CD14-positive monocyte (primary cell): Measurements from ENCODE around the gene TSHZ2. TPM values are rescaled to one million over a fixed set of nuclear protein-coding genes. Genes with fewer than 3 reads are reported as not detected.

Experiments used
- DNase-seq, 3 donors: peaks; one replicate each; pipeline ENCODE4 v3.0.0-alpha.2; 2011 to 2022
- H2AFZ ChIP-seq: 2 replicates; pipeline ENCODE4 v1.6.0; 2012; ENCODE audit warnings: mild to moderate bottlenecking, low read depth, low read length, inconsistent platforms; ENCODE audit not compliant: insufficient read depth, poor library complexity, severe bottlenecking
- H3K27ac ChIP-seq, 2 donors: 1 replicate in 1 of 2; 2 replicates in 1 of 2; pipeline ENCODE4 v1.5.1; 2012 to 2013; ENCODE audit warnings: low read length in 2 of 2, control low read depth in 1 of 2, inconsistent platforms in 1 of 2, low read depth in 1 of 2, mild to moderate bottlenecking in 1 of 2
- H3K27me3 ChIP-seq, 2 donors: one replicate each; pipeline versions ENCODE4 v1.6.0 to v1.6.1; 2011 to 2013; ENCODE audit warnings: low read length in 2 of 2; ENCODE audit not compliant: control insufficient read depth in 2 of 2, insufficient read depth in 2 of 2
- H3K36me3 ChIP-seq, 2 donors: replicated peaks in 1 of 2; 1 replicate in 1 of 2; 2 replicates in 1 of 2; pipeline versions ENCODE4 v1.5.1 to v1.6.1; 2012 to 2013; ENCODE audit warnings: low read length in 2 of 2, control low read depth in 1 of 2, inconsistent platforms in 1 of 2, mild to moderate bottlenecking in 1 of 2; ENCODE audit not compliant: insufficient read depth in 2 of 2, control insufficient read depth in 1 of 2
- H3K4me1 ChIP-seq, 2 donors: 1 replicate in 1 of 2; 2 replicates in 1 of 2; pipeline versions ENCODE4 v1.5.1 to v1.6.1; 2012 to 2013; ENCODE audit warnings: low read length in 2 of 2, control low read depth in 1 of 2, inconsistent platforms in 1 of 2, mild to moderate bottlenecking in 1 of 2, moderate library complexity in 1 of 2; ENCODE audit not compliant: insufficient read depth in 2 of 2, control insufficient read depth in 1 of 2
- H3K4me2 ChIP-seq: replicated peaks from 2 replicates; pipeline ENCODE3; 2012; ENCODE audit warnings: low read length, moderate library complexity, mild to moderate bottlenecking; ENCODE audit not compliant: poor library complexity, severe bottlenecking; ENCODE audit errors: extremely low read depth
- H3K4me3 ChIP-seq, 3 experiments: fragments of 200-600 bp in 1 of 3; sonication (generic) in 1 of 3; replicated peaks in 1 of 3; 1 replicate in 2 of 3; 2 replicates in 1 of 3; pipeline ENCODE4 v1.5.1; 2011 to 2013; ENCODE audit warnings: low read length in 3 of 3, mild to moderate bottlenecking in 3 of 3, control low read depth in 2 of 3, low read depth in 2 of 3, inconsistent platforms in 1 of 3, moderate library complexity in 1 of 3
- H3K79me2 ChIP-seq: 2 replicates; pipeline ENCODE4 v1.6.0; 2012; ENCODE audit warnings: mild to moderate bottlenecking, control low read depth, inconsistent platforms, low read length, moderate library complexity; ENCODE audit not compliant: insufficient read depth
- H3K9ac ChIP-seq: 2 replicates; pipeline ENCODE4 v1.6.0; 2017; ENCODE audit warnings: low read length, mild to moderate bottlenecking; ENCODE audit not compliant: insufficient read depth, poor library complexity, severe bottlenecking
- H3K9me3 ChIP-seq, 2 donors: replicated peaks in 1 of 2; 1 replicate in 1 of 2; 2 replicates in 1 of 2; pipeline versions ENCODE4 v1.5.1 to v1.6.1; 2012 to 2013; ENCODE audit warnings: low read length in 2 of 2, control low read depth in 1 of 2; ENCODE audit not compliant: control insufficient read depth in 1 of 2, insufficient read depth in 1 of 2
- H4K20me1 ChIP-seq: 2 replicates; pipeline ENCODE4 v1.6.0; 2012; ENCODE audit warnings: mild to moderate bottlenecking, low read length, control low read depth, moderate library complexity; ENCODE audit not compliant: insufficient read depth
- H3K27ac Mint-ChIP-seq, 7 donors: one replicate each; pipeline ENCODE4 v1.8.0; 2020; ENCODE audit warnings: mild to moderate bottlenecking in 7 of 7, mixed read lengths in 7 of 7, moderate library complexity in 6 of 7, inconsistent platforms in 2 of 7
- H3K27me3 Mint-ChIP-seq, 3 donors: one replicate each; pipeline ENCODE4 v1.8.0; 2021 to 2022; ENCODE audit warnings: low read depth in 3 of 3, mild to moderate bottlenecking in 3 of 3, mixed read lengths in 3 of 3, moderate library complexity in 3 of 3, inconsistent platforms in 1 of 3
- H3K36me3 Mint-ChIP-seq, 2 donors: one replicate each; pipeline ENCODE4 v1.8.0; 2020; ENCODE audit warnings: mixed read lengths in 2 of 2, inconsistent platforms in 1 of 2, mild to moderate bottlenecking in 1 of 2
- H3K4me1 Mint-ChIP-seq: one replicate; pipeline ENCODE4 v1.8.0; 2020; ENCODE audit warnings: mild to moderate bottlenecking, mixed read lengths
- H3K4me3 Mint-ChIP-seq, 2 donors: one replicate each; pipeline ENCODE4 v1.8.0; 2020; ENCODE audit warnings: mild to moderate bottlenecking in 2 of 2, mixed read lengths in 2 of 2, moderate library complexity in 1 of 2
- H3K9me3 Mint-ChIP-seq, 7 donors: one replicate each; pipeline ENCODE4 v1.8.0; 2020 to 2022; ENCODE audit warnings: mixed read lengths in 7 of 7, mild to moderate bottlenecking in 6 of 7, moderate library complexity in 6 of 7, inconsistent platforms in 2 of 7
- WGBS: methylation state at CpG from one replicate; pipeline ENCODE4 v1.1.5; 2013; ENCODE audit warnings: missing lambda C conversion rate; ENCODE audit not compliant: insufficient coverage; 5-methylcytosine and 5-hydroxymethylcytosine counted together
- intact Hi-C, 2 donors: fragments of 100-400 bp; cut with micrococcal nuclease; formaldehyde crosslinking; loops; one replicate each; pipeline versions ENCODE4 v1.15.0 to v1.15.1; 2023
- polyA plus RNA-seq, 3 donors: library from polyadenylated mRNA; depleted of rRNA in 1 of 3; unstranded in 2 of 3; stranded (reverse) in 1 of 3; fragments of 300-500 nt in 2 of 3; fragments of >200 nt in 1 of 3; fragmentation: Illumina TruSeq in 2 of 3; gene quantifications; 1 replicate in 2 of 3; 2 replicates in 1 of 3; pipeline ENCODE4 v1.2.3, GENCODE V29; 2012 to 2021
- TF ChIP-seq, protein P1 (sequence below): fragments of 200-600 bp; IDR thresholded peaks from one replicate; pipeline ENCODE4 v1.8.0; 2022; ENCODE audit warnings: antibody characterized with exemption, mild to moderate bottlenecking

The TSHZ2 gene
- polyA plus RNA-seq, 3 donors, result not detected

DNA sequence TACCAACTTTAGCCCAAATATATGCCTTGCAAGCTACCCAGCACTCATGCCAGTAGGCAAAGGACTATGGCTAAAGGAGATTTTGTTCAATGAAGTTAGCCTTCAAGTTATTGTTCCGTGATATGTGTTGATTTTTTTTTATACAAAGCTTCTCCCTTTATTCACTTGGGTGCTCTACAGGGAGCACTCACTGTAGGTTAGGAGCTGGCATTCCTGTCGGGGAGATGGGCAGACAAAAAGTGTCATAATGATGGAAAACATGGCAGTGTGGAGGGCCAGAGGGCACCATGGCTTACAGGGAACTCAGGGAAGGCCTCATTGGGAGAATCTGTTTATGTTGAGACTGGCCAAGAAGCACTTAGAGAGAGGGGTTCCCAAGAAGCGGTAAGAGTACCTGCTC lies 292.4 kb downstream of the TSHZ2 start:
- no peak for DNase-seq
- Histone ChIP-seq H2AFZ (no peak overlapping the region), H3K4me3 (no peak overlapping the region), H3K36me3 (no peaks in the 10 kb centered on the region), H3K79me2 (no peaks in the 10 kb centered on the region), H3K27ac (no peak overlapping the region), H3K27me3 (no peaks in the 10 kb centered on the region), H3K9me3 (no peaks in the 10 kb centered on the region), H4K20me1 (no peaks in the 10 kb centered on the region), H3K4me2 (no peak overlapping the region), H3K4me1 (no peaks in the 10 kb centered on the region), H3K9ac (no peak overlapping the region)
- no peaks in the 10 kb centered on the region for H3K36me3 Mint-ChIP-seq
- H3K4me1 Mint-ChIP-seq, result no peaks in the 10 kb centered on the region
- peaks cover 2 to 11% (median 2%) of the 10 kb centered on the region in 3 donors for H3K27me3 Mint-ChIP-seq
- H3K27ac Mint-ChIP-seq, result no peak overlapping the region
- TF ChIP-seq, protein P1, sequence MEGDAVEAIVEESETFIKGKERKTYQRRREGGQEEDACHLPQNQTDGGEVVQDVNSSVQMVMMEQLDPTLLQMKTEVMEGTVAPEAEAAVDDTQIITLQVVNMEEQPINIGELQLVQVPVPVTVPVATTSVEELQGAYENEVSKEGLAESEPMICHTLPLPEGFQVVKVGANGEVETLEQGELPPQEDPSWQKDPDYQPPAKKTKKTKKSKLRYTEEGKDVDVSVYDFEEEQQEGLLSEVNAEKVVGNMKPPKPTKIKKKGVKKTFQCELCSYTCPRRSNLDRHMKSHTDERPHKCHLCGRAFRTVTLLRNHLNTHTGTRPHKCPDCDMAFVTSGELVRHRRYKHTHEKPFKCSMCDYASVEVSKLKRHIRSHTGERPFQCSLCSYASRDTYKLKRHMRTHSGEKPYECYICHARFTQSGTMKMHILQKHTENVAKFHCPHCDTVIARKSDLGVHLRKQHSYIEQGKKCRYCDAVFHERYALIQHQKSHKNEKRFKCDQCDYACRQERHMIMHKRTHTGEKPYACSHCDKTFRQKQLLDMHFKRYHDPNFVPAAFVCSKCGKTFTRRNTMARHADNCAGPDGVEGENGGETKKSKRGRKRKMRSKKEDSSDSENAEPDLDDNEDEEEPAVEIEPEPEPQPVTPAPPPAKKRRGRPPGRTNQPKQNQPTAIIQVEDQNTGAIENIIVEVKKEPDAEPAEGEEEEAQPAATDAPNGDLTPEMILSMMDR, result no peak
- no peak overlapping the region for H3K4me3 Mint-ChIP-seq
- 100% methylated on average over 1 of the region's 3 CpGs for WGBS
- intact Hi-C loops, result no loop called here
- H3K9me3 Mint-ChIP-seq, result peaks cover 0 to 1% (median 0%) of the 10 kb centered on the region in 7 donors

GRCh38 chr20:53265304-53265875 lies 293.2 kb downstream of the TSHZ2 start:
- H3K9ac ChIP-seq, result no peak overlapping the region
- intact Hi-C loops, result no loop called here
- TF ChIP-seq, protein P1, result no peak
- no peak for DNase-seq
- Mint-ChIP-seq H3K27me3 (peaks cover 2 to 9% (median 2%) of the 10 kb centered on the region in 3 donors), H3K4me3 (no peak overlapping the region), H3K9me3 (no peaks in the 10 kb centered on the region), H3K36me3 (no peaks in the 10 kb centered on the region), H3K27ac (no peak overlapping the region), H3K4me1 (no peaks in the 10 kb centered on the region)
- H3K36me3 ChIP-seq, result no peaks in the 10 kb centered on the region
- no peak overlapping the region for H3K4me2 ChIP-seq
- H2AFZ ChIP-seq, result no peak overlapping the region
- H3K9me3 ChIP-seq, result no peaks in the 10 kb centered on the region
- no peaks in the 10 kb centered on the region for H3K79me2 ChIP-seq
- no peaks in the 10 kb centered on the region for H4K20me1 ChIP-seq
- H3K27me3 ChIP-seq, result no peaks in the 10 kb centered on the region
- WGBS, result 82% methylated on average over 6 of the region's 8 CpGs
- no peaks in the 10 kb centered on the region for H3K4me1 ChIP-seq
- no peak overlapping the region for H3K4me3 ChIP-seq
- no peak overlapping the region for H3K27ac ChIP-seq
